Endometrial microvascular endothelial cells (primary cell): ENCODE data around the gene MED12L. TPM values are rescaled to one million over a fixed set of nuclear protein-coding genes. Genes with fewer than 3 reads are reported as not detected.

Source experiments
- in situ Hi-C: cut with HindIII; loops from 2 replicates; pipeline ENCODE4 v1.10.0; 2017; ENCODE audit warnings: low sequenced_read_pairs, low pct_unique_long_range_greater_than_20kb; ENCODE audit errors: inconsistent ontology term
- total RNA-seq: library from RNA; depleted of rRNA; stranded (reverse); fragments of >200 nt; gene quantifications from one replicate; pipeline ENCODE4 v1.2.3, GENCODE V29; 2015; ENCODE audit errors: inconsistent ontology term

The MED12L gene
- total RNA-seq, 1 donor from 2014 or later, result not detected

DNA sequence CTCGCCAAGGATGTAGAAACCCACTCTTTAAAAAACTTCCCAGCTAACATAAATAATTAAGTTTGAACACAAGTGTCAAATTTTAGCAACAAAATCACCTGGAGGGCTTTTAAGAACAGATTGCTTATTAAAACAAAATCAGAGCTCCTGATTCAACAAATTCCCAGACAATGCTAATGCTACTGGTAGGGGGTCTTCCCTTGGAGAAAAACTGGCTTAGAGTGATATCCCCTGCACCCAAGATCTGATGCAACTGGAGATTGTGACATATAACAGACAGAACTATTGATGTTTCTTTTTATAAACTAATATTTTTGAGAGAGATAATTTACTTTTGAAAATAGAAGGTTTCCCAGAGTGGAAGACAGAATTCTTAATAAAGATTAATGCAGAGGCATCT lies 355.5 kb downstream of the MED12L start:
- in situ Hi-C loops, result no loop called here

DNA sequence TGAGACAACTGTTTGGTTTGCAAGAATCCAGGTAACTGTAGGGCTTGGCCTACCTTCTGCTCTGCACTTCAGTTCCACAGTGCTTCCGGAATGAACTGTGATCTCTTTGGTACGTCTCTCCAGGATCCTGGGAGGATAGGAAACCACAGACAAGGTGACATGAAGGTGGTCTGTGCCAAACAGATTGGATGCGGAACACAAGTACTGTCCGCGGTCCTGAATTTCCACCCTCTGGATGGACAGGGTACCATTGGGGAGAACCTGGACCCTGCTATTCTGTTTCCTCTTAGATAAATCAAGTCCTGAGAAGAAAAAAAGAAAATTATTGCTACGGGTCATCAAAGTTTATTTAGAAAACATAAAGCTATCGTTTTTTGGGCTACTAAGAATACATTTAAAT lies 358.1 kb downstream of the MED12L start:
- in situ Hi-C loops, result no loop called here

DNA sequence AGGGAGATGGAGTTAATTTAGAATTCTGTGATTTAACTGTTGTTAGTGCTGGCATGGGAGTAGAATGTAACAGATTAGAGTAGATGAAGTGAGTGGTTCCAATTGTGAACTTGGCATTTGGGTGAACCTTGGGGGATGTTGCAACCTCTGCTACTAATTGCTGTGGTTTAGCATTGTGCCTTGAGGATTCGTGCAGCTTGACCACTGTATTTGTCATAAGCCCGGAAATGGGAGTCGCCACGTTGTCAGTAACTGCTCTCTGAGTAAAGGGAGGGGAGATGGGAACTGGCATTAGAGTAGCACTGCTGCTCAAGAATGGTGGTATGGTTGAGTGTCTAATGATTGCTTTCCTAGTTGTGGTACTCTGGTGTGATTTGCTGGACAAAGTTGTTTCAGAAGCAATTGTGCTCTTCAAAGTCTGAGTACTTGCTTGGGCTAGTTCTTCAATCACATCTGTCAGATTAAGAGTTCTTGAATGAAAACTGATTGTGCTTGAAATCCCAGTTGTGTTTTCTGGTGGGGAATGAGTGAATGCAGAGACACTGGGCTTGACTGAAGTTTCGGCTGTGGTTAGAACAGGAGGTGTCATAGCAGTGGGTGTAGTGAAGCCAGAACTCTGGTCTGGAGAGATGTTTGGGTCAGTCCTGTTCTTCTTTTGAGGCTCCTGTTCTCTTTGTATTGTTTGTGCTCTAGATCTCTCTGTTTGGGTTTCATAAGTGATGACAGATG lies 360.0 kb downstream of the MED12L start:
- in situ Hi-C loops, result no loop called here

DNA sequence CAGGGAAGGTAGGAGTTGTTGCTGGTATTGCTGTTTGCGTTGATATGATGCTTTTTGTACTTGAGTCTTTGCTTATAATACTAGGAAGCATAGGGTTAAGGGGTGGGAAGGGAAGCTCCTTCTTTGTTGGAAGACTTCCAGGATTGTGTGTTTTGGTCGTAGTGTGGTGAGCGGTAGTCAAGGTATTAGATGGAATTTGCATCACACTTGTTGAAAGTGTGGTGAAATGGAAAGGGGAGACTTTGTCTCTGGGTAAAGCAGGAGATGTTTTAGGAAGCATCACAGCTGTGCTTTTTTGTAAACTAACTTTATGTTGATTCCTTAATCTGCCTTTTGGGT lies 360.5 kb downstream of the MED12L start:
- in situ Hi-C loops, result no loop called here

DNA sequence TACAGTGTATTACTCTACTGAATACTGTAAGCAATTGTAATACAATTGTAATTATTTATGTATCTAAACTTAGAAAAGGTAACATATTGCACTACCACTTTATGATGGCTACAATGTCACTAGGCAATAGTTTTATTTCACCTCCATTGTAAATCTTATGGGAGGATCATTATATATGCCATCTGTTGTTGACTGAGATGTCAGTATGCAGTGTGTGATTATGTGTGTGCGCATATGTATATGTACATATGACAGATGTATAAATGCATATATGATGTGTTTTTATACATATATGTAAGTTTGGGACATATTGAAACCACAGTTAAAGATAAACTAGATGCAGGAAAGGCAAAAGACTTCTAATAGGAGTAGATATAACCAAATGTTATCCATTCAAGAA lies 366.9 kb downstream of the MED12L start:
- in situ Hi-C loops, result loop anchor here (25.0 kb wide), 1 partner anchor 460 kb away; no protein-coding TSS in a partner anchor

DNA sequence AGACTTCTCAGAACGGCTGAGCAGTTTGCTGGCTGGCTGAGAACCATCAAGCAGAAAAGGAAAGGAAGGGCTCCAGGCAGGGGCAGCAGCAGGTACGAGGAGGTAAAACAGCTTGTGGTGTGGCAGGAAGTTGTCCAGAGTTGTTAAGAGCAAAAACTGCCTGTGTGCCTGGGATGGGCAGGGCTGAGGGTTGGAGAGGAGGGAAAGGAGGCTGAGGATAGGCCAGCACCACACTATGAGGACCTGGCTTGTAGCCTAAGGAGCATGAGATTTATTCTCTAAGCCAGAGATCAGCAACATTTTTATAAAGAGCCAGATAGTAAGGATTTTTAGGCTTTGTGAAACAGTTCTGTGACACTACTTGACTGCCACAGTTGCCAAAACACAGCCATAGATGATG lies 367.4 kb downstream of the MED12L start:
- in situ Hi-C loops, result loop anchor here (25.0 kb wide), 1 partner anchor 459 kb away; no protein-coding TSS in a partner anchor

DNA sequence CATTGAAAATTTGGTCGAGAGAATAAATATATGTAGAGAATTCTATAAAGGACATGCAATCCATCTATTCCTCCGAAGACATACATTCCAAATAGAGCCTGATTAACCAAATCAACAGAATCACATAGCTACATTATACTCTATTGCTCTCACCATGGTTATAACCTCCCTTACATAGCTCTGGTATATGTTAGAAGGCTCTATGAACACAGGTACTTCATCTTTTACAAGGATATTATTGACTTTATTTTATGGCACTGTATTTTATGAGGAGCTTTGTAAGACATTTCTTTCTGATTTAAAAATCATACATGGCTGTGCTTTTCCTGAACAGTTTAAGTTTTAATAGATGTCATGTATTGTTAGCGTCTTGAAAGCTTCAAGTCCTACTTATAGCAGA lies 370.6 kb downstream of the MED12L start:
- in situ Hi-C loops, result loop anchor here (25.0 kb wide), 1 partner anchor 456 kb away; no protein-coding TSS in a partner anchor

DNA sequence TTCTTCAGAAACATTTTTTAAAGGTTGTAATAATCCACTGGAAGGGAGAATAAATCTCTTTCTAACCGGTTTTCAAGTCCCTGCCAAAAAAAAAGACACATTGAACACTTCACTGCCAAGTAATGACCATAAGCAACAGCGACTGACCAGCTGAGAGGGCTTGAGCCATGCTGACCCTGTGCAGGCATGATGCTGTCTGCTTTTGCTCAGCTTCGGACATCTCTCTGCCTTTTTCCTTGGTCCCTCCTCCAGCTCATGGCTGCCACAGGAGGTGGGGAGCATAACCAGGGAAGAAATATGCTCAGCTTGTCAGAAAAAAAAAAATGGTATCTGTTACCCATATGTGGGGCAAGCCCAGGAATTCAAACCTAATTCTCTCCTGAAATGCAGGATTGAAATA lies 373.9 kb downstream of the MED12L start:
- in situ Hi-C loops, result loop anchor here (25.0 kb wide), 1 partner anchor 453 kb away; no protein-coding TSS in a partner anchor

DNA sequence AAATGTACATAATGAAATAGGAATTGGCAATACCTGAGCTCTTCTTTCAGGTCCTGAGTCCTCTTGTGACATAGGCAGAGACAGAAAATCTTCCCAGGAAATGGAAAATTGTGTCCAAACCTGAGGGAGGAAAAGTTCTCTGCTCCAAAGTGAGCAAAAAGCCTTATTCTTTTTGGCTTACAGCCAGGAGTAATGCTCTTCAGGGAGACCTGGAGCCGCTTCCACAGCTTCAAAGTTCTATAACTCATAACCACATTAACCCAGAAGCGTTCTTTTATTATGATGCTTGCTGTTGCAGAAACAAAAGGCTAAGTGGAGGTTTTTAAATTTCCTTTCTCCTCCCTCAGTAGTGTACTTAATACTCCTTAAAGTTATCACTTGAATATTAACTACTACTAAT lies 374.8 kb downstream of the MED12L start:
- in situ Hi-C loops, result loop anchor here (25.0 kb wide), 1 partner anchor 452 kb away; no protein-coding TSS in a partner anchor

DNA sequence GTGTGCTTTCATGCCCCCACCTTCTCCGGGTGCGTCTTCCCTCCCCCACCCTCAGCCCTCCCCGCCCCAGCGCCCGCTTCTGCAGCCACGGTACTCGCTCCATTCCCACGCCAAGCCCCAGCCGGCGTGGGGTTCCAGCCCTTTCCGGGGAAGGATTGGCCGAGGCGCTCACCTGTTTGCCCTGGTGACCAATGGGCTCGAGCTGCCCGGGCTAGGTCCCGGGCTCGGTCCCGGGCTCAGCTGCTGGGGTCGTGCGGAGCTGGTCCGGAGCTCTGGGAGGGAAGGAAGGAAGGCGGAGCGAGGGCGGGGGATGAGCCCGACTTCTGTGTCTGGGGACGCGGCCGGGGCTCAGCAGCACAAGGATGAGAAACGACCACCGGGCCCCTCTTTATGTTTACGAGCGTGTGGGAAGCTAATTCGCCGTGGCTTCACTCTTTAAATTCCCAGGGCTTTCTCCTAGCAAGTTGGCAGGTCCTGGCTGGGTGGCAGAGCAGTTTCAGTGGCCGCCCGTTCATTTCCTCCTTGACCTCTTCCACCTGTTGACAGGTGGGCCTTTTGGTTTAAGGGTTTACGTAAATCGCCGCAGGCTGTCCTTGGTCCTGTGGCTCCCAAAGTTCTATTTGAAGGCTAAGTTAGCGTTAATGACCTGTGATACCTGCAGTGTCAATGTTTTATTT lies 375.4 kb downstream of the MED12L start, which contains the start of gene IGSF10:
Gene IGSF10, minus strand, starts transcription at position 288 of the 677 bp plus-strand sequence. CDS start 2,352 bp downstream, outside the sequence.
- in situ Hi-C loops, result loop anchor here (25.0 kb wide), 1 partner anchor 451 kb away; no protein-coding TSS in a partner anchor

DNA sequence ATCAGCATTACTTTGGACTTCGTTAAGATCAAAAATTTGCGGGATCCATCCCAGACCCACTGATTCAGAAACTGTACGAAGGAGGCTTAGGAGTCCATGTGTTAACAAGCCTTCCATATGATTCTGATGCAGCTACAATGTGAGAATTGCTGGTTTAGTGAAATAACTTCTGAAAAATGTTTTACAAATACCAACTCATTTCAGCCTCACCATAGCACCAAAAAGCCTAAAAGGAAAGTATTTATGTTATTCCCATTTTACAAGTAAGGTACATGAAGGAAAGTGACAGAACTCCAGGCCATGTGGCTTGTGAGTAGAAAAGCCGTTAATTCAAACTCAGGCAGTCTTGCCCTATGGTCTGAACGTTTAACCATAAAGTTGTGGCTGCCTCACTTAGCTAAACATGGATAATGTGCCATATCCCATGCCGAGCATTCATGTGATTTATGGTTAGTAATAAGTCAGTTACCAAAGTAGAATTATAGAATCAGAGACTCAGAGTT lies 376.9 kb downstream of the MED12L start:
- in situ Hi-C loops, result loop anchor here (25.0 kb wide), 1 partner anchor 450 kb away; no protein-coding TSS in a partner anchor

DNA sequence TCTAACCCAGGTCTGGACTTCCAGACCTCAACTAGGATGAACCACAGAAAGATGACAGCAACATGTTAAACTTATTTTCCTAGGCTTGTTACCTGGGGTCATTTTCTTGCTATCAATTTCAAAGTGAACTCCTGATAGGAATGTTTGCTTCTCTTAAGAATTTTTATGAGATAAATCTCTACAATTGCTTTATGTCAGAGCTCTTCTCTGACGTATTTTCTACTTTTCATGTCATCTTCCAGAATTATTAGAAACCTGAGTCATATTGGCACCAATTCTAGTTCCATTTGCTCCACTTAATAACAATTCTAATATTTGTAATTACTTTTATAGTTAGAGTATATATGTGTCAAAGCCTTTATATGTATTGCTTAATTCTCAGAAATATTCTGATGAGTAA lies 377.5 kb downstream of the MED12L start:
- in situ Hi-C loops, result loop anchor here (25.0 kb wide), 1 partner anchor 449 kb away; no protein-coding TSS in a partner anchor

DNA sequence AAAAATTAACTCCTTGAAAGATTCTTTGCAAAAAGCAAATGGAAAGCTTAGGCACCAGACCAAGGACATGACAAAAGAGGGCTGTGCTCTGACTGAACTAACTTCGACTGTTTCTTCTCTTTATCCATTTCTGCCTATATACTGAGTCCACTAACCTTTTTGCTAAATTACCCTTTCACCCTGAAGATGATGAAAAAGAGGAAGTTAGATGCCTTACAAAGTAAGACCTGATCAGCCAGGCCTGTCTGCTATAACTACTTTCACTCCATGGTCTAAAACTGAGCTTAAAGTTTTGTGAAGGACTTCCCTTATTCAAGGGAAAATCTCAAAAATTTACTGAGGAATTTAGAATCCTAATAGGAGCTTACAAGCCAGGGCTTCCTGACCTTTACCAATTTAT lies 381.6 kb downstream of the MED12L start:
- in situ Hi-C loops, result loop anchor here (25.0 kb wide), 1 partner anchor 445 kb away; no protein-coding TSS in a partner anchor

DNA sequence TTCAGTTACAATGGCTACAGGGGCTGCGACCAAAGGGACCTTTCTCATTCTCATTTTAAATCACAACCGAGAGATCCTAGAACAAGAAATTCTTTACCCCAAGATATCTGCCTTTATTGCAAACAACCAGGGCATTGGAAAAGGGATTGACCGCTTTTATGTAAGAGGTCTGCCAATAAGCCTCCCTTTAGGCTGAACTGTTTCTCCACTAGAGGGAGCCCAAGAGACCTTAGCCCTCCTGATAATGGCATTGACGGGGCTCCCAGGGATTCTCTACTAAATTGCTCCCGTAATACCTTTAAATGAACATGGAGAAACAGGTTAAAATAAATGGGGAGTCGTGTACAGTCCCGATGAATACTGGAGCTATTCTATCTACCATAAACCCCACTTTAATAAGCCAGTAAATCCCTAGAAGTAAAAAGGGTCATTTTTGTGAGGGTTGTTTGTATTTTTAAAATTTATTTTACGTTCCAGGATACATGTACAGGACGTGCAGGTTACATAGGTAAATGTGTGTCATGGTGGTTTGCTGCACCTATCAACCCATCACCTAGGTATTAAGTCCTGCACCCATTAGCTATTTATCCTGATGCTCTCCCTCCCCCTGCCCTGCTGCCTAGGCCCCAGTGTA lies 382.9 kb downstream of the MED12L start:
- in situ Hi-C loops, result loop anchor here (25.0 kb wide), 1 partner anchor 444 kb away; no protein-coding TSS in a partner anchor

DNA sequence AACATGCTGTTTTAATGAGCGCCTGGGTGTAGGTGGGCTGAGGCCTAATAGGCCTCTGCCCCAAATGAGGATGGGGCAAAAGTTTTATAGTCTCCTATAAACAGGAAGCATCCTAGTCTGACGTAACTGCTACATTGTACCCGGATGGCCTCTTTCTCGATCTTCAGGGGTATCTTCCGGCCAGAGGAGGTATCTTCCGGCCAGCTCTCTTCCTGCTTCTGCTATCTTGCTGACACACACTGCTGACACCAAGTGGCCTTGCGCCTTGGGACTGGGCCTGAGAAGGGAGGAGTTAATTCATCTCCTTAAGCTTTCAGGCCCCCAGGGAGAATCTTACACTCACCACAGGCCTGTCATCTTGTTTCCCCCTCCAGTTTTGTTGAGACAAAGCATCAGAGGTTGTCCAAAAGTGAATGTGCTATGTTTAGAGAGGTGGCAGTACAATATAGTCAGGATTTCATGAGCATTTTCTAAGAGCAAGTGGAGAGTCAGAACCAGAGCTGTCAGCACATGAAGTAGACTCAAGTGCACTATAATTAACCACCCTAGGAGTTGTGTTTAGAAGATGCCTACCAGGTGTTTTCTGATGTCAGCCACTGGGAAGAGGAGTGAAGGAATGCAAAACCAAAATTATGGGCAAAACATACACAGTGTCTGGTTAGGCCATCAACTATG lies 391.0 kb downstream of the MED12L start:
- in situ Hi-C loops, result no loop called here

DNA sequence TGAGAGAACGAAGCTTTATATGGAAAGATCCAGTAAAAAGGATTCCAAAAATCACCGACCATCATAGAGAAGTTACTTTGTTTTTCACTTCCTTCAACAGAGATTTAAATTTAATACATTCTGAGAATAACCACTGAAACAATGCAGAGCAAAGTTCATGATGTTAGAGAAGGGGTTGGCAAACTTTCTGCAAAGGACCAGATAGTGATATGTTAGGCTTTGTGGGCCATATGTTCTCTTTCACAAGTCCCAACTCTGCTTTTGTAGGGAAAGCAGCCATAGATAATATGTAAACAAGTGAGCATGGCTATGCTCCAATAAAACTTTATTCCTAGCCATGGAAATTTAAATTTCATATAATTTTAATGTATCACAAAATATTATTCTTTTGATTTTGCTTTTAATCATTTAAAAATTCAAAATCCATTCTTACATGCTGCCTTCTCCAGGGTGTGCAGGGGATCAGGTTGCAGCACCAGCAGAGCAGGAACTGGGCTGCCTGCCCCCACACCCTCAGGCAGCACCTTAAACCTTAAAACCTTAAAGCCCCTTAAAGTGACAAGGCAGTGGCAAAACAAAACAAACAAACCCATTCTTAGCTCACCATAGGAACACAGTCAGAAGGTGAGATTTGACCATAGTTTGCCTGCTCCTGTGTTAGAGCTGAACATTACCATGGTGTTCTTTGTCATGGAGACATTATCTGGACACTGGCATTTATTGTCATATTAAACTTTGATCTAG lies 392.3 kb downstream of the MED12L start:
- in situ Hi-C loops, result no loop called here

DNA sequence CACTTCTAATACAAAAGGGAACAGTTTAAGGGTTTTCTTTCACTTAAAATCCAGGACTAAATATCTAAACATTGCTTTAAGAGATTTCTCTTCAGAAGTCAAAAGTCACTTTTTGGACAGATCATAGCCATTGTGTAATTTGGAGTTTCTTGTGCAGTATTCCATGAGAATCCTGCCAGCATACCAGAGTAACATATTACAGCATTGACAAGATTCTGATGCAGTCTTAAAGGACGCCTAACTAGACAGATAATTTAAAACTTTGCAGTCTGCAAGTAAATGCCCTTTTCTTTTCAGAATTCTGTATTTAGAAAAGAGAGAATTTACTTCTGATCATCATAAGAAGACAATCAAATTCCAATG lies 392.9 kb downstream of the MED12L start:
- in situ Hi-C loops, result no loop called here

DNA sequence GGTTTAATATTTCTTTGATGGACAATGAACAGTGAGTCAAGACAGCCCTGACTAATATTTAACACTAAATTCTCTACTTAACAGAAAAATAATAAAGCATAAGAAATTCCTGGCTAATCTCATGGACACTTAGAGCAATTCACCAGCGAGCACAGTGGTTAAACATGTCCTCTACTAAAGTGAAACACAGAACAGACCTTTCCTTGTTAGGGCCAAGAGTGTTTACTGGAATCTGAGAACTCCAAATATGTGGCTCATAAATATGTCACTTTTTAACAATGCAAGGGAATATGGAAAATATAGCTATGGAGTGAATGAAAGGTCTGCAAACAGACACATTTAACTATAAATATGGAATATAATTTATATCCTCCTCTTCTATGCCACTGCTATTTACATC lies 394.0 kb downstream of the MED12L start:
- in situ Hi-C loops, result no loop called here
